Frontal cortex (tissue), 4 donors: ENCODE results near the gene MOB3A. TPM values are rescaled to one million over a fixed set of nuclear protein-coding genes. Genes with fewer than 3 reads are reported as not detected.
"Not testable (repeated sequence)": the region's sequence is repeated elsewhere in the genome, so short reads cannot be mapped to it uniquely, and the experiment has no call there.

Experiments
- DNase-seq, 2 donors: peaks; one replicate each; pipeline ENCODE4 v3.0.0; 2012; ENCODE audit warnings: low spot score in 2 of 2
- FAIRE-seq: peaks from 2 replicates; lab custom pipeline; 2012; peaks lifted over from hg19 to GRCh38; lab: Jason Lieb, UNC
- total RNA-seq: library from RNA; depleted of rRNA; stranded (reverse); fragments of >200 nt; gene quantifications from one replicate; pipeline ENCODE4 v1.2.3, GENCODE V29; 2014
- donor health status: control.
- donor health status: control.
- donor health status: control.

Gene MOB3A
- 9.4 TPM for total RNA-seq

DNA sequence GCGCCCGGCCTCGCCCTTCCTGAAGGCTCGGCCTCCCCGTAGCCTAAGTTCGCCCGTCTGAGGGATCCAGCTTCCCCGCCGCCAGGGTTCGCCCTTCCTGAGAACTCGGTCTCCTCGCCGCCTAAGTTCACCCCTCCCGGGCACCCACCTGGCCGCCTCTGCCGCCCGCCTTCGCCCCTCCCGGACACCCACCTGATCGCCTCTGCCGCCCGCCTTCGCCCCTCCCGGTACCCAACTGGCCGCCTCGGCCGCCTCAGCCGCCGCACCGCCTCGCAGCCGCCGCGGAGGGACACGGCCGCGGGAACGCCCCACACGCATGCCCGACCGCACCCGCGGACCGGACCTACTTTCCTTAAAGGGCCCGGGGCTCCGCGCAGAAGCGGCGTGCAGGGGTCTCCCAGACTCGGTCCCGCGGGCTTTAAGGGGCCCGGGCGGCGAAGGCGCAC is at the start of gene MOB3A:
Gene MOB3A, minus strand, starts transcription at position 293 of the 446 bp plus-strand sequence. CDS start 17,766 bp downstream, outside the sequence.
- FAIRE-seq (no peak), DNase-seq (no peak)

DNA sequence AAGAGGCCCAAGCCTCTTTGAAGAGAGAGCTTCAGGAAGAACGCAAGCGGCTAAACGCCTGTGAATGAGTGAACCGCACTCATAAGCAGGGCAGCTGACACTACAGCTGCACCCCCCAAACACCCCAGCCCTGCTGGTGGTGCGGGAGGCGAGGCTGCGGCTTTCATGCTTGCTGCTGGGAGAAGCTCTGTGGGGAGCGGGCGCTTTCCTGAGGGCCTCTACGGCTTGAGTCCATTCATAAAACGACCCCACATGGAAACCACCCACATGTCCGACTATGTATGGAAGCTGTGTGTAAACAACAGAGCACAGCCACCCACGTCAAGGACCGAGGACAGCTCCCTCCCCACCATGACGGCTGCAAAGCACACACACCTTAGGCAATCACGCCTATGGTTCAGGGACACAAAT is 49.7 kb upstream of the MOB3A start:
- DNase-seq (no peak), FAIRE-seq (no peak)

DNA sequence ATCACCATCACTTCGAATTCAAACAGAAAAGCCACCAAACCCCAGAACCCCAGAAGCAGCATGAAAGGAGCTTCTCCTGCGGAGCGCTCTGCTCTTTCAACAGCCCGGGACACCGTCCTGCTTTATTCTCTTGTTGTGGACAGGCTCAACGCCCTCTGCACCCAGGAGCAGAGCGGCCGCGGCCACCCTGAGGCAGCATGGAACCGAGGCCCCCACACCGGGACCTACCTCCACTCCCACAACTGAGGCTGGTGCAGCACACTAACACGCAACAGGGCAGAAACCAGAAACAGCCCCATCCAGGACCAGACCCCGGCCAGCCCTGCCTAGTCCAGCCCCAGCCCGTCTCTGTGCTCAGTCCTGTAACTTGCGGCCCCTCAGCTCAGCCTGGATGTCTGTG is 48.1 kb upstream of the MOB3A start:
- DNase-seq (no peak), FAIRE-seq (no peak)

DNA sequence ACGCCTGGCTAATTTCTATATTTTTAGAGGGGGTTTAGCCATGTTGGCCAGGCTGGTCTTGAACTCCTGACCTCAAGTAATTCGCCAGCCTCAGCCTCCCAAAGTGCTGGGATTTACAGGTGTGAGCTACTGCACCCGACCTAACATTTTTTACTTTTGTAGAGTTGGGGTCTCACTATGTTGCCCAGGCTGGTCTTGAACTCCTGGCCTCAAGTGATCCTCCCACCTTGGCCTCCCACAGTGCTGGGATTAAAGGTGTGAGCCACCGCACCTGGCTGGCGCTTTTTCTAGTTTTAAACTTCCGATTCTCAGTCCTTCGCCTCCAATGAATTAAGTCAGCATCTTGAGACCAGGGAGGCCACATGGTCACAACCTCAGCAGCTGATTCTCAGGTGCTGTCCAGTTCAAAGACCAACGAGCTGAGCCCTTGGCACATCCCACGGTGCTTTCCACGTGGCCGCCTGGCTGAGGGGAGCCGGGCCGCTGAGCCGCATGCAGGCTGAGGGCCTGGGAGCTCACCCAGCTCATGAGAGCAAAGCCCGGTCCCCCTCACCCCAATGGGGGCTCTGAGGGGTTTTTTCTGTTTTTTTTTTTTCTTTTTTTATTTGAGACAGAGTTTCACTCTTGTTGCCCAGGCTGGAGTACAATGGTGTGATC is 46.2 kb upstream of the MOB3A start:
- no peak for FAIRE-seq
- DNase-seq: no peak

DNA sequence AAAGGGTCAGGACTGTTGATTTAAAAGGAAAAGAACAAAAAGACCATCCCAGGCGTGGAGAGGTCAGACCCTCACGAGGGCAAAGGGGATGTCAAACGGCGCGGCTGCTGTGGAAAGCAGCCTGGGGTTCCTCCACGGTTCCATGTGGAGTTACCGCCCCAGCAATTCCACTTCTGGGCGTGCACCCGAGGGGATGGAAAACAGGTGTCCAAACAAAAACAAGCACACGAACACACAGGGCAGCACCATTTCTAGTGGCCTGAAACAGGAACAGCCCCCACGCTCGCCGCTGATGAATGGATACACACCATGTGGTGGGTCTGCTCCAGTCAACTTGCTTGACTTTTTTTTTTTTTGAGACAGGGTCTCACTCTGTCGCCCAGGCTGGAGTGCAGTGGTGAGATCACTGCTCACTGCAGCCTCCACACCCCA is 44.0 kb upstream of the MOB3A start:
- FAIRE-seq: no peak
- no peak for DNase-seq

DNA sequence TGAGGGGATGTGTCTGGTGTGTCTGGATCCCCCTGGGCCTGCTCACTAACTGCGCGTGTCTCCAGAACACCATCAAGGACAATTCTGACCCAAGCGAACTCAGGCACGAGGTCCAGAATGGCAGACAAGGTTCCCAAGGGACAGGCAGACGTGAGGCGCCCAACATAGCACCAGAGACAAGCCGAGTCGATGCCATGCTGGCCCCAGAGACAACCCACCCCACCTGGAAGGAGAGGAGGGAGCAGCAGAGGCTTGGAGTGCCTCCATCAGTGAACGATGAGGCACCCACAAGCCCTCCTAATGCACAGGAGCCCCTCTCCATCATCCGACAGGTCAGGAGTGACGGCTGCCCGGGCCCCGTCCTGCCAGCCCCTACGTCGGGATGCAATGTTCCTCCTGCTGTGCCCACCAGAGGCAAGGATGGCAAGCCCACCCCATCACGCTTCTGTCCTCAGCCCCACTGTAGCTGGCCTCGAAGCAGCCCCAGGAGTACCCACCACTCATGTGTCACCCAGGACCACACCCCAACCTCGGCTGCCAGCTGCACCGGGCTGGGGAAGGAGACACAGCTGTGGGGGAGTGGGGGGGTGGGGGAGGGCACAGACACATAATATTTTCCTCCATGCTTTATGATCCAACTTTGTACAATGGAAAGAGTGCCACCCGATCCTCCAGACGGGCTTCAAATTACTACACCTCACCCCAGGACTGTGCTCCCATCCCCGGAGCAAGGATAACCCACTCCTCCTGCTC is 43.4 kb upstream of the MOB3A start:
- FAIRE-seq (no peak), DNase-seq (no peak)

DNA sequence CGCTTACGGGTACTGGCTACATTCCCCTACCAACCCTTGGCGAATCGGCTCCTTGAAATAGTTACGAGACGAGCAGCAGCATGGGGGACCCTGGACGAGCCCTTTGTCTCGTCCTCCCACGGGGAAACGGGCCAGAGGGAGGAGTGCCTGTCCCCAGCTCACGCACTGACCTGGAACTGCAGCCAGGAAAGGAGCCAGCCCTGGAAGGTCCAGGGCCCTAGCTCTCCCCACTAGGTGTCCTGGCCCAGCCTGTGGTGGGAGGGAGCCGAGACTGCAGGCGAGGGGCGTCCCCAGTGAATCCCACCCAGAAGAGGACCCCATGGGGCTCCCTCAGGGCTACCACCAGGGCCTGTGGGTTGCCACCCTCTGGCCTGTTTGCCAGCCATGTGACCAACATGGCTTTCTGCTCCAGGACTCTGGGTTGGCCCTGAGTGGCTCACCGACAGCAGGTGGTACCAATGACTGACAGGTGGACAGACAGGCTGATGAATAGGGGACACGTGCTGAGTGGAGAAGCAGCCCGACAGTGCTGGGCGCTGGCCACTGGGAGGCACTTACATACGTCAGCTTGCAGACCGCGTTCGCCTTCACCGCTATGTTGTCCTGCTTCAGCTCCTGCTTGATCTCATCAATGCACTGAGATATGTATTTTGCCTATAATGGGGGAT is 42.1 kb upstream of the MOB3A start:
- no peak for DNase-seq

DNA sequence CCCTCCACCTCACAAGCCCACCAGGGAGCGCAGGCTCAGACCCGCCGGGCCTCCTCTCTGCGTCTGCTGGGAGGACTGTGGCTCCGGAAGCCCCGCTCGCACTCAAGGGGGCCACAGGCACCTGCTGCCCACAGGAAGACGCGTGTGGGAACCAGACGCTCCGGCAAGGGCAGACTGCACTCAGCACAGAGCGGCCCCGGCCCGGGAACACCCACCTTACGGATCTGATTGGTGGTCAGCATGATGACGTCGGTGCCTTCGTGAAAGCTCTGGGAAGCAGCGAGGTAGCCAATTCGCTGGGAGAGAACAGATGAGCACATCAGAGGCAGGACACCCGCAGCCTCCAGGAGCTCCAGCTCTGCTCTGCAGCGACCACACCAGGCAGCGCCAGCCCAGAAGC is 40.7 kb upstream of the MOB3A start:
- no peak for DNase-seq
- FAIRE-seq: no peak

More for the DNA sequence above, 42.1 kb upstream of the MOB3A start:
- no peak for FAIRE-seq

DNA sequence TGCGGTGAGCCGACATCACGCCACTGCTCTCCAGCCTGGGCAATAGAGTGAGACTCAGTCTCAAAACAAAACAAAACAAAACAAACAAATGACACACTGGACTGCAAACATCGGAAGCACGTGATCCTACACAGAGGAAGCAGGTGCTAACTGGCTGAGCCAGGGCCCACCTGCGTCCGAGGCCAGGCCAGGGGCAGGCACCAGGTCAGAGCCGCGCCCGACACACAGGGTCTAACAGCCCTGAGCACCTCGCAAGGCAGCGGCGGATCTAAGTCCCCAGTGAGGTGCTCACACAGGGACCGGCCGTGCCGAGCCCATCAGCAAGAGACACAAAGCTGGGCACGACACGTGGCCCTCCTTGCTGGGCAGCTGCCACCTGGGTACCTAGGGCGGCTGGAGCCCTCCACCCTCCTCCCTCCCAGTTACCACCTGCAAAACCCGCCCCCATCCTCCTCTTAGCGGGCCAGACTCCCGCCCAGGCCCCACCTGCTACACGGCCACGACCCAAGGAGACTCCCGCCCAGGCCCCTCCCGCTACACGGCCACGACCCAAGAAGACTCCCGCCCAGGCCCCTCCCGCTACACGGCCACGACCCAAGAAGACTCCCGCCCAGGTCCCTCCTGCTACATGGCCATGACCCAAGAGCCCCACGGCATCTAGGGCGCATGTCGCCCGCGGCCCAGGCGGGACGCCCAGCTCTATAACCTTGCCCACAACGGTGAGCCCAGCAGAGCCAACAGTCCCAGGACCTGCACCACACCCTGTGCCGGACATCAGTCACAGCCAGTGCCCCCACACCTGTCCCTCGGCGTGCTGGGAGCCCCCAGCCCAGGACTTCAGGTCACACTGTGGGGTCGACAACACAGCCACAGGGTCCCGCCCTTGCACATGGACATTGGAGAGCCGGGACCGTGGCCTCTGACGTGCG is 39.6 kb upstream of the MOB3A start:
- FAIRE-seq: no peak
- DNase-seq: no peak

DNA sequence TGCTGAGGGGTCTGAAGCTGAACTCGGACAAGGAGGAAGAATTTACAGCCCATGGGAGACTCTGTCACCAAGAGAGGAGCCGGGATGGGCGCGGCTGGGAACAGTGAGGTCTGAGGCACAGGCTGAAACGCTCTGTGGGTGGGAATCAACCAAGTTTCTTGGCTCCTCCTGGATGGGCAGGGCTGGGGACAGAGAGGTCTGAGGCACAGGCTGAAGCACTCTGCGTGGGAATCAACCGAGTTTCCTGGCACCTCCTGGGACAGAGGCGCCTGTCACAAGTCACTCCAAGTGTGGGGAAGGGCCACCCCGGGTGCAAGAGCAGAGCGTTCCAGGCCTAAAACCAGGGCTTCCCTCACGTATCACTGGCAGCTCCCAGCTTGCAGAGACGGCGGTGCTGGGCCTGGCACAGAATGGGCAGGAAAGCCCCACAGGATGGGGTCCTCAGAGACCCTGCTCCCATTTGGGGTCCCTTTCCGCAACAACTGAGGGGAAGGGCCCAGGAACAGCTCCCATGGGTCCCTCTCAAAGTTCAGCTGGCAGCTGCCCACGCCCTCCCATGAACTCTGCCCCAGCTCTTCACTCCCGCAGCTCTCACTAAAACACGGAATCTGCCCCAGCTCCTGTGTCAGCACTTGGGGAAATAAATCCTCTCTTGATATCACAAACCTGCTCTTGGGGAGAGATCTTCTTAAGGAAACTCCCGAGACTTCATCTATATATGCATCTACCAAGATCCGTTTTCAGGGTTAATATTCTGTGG is 36.8 kb upstream of the MOB3A start:
- no peak for DNase-seq
- FAIRE-seq: no peak

DNA sequence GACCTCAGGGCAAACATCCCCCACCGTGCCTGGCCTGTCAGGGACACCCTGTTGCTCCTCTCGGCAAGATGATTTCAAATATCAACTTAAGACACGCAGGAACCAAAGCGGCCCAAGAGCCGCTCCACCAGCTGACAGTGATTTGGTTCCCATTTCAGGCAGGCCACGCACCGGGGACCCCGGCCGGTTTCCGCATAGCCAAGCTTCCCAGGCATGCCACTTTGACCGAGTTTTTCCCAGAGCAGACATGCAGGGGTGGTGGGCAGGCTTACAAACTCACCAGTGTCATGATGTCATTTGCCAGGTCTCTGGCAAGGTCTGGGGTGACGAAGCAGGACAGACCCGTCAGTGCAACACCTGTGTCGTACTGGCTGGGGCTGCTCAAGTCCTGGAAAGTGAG is 36.1 kb upstream of the MOB3A start:
- FAIRE-seq: no peak
- no peak for DNase-seq

DNA sequence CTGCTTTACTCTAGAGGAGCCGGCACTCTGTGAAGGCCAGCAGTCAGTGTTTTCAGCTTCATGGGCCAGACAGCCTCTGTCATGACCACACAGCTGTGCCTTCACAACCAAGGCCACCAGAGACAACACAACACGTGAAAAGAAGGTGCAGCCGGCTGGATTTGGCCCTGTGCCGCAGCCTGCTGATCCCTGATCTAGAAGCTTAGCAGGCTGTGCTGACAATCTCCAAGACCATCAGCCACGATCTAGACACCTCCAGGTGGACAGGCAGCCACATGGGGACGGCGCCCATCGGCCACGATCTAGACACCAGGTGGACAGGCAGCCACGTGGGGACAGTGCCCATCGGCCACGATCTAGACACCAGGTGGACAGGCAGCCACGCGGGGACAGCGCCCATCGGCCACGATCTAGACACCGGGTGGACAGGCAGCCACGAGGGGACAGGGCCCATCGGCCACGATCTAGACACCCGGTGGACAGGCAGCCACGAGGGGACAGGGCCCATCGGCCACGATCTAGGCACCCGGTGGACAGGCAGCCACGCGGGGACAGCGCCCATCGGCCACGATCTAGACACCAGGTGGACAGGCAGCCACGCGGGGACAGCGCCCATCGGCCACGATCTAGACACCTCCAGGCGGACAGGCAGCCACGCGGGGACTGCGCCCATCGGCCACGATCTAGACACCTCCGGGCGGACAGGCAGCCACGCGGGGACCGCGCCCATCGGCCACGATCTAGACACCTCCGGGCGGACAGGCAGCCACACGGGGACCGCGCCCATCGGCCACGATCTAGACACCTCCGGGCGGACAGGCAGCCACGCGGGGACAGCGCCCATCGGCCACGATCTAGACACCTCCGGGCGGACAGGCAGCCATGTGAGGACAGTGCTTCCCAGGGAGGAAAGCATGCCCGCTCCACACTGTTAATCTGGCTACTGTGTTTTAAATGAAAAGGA is 35.2 kb upstream of the MOB3A start:
- FAIRE-seq, DNase-seq: not testable (repeated sequence)

DNA sequence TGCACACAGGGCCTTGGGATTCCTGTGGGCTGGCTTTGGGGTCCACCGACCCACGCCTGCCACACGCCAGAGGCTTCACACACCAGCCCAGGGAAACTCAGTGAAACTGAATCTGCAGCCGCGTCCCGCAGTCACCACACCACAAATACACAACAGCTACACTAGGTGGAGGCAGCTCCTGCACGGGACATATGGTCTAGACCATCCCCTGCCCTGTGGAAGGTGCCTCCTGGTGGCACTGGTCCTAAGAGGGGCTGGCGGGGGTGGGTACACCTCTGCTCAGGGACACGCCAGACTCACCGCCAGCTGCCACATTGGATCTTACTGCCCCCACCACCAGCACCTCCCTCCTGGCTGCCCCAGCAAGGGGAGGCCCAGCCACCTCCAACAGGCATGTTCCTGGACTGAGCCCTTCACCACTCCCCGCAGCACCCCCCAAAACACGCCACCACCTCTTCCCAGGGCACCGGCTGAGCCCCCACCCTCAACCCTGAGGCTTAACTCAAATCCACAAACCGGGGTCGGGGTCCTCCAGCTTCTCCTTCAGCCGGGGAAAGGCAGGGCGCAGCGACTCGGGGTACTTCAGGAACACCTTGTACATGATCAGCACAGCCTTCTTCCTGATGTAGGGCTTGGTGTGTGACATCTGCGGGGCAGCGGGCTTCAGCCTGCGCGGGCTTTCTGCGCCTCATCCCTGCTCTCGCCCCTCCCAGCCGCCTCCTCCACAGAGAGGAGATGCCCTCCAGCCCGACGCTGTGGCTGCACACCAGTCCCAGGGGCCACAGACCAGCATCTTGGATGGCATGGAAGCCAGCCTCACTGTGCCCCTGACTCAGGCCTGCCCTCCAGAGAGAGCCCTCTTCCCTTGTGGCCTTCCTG is 34.0 kb upstream of the MOB3A start:
- FAIRE-seq (no peak), DNase-seq (no peak)

DNA sequence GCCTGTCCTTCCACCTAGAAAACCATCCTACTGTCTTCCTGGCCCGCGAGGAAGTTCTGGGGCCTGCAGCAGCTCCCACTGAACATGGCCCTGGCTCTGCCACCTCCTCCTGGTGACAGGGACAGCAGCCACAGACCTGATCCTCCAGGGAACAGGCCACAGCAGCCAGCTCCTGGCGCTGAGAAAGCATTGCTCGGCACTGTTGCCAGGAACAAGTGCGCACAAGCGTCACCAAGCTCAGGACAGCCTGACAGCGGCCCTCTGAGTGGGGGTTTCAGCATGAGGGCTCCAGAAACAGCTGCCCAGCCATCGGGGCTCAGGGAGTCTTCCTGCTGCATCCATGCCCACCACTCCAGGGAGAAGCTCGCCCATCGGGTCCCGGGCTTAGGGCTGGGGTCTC is 33.4 kb upstream of the MOB3A start:
- no peak for FAIRE-seq

DNA sequence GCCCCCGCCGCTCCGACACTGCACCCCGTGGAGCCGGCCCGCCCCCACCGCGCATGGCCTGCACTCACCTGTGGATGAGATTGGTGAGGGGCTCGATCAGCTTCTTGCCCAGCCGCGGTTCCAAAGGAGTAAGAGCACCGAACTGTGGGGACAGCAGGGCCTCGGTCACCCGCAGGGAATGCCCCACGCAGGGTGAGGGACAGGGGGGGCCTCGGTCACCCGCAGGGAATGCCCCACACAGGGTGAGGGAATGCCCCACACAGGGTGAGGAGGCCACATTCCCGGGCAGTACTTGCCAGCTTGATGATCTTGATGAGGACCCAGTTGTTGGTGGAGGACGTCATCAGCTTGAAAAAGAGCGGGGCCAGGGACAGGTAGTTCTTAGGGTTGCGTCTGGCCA is 32.9 kb upstream of the MOB3A start:
- no peak for DNase-seq
- no peak for FAIRE-seq

More for the DNA sequence above, 33.4 kb upstream of the MOB3A start:
- DNase-seq: no peak

DNA sequence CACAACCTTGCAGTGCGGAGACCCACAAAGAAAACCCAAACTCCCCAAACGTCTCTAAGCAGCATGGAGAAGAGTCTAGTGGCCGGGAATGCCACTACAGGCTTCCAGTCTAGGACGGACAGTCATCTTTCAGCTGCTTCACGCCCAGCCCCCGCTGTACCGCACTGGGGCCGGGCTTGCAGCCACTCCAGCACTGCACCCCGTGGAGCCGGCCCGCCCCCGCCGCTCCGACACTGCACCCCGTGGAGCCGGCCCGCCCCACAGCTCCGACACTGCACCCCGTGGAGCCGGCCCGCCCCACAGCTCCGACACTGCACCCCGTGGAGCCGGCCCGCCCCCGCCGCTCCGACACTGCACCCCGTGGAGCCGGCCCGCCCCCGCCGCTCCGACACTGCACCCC is 32.1 kb upstream of the MOB3A start:
- DNase-seq, FAIRE-seq: not testable (repeated sequence)

DNA sequence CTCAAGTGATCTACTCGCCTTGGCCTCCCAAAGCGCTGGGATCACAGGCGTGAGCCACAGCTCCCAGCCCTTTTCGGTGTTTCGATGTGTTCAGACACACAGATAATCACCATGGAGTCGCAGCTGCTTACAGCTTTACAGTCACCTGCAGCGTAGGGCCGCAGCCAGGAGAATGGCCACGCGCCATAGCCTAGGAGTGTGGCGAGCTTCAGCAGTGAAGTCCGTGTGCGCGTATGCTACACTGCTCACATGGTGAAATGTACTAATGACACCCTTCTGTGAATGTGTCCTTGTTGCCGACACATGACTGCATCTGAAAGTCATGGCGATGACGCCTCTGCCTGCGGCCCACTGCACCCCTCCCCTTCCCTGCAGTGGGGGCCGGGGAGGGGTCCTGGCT is 31.6 kb upstream of the MOB3A start:
- no peak for FAIRE-seq

More for the DNA sequence above, 31.6 kb upstream of the MOB3A start:
- no peak for DNase-seq
